Measurements from ENCODE around the gene CRK.
"Not testable (repeated sequence)": the region's sequence is repeated elsewhere in the genome, so short reads cannot be mapped to it uniquely, and the experiment has no call there.

The CRK gene

DNA sequence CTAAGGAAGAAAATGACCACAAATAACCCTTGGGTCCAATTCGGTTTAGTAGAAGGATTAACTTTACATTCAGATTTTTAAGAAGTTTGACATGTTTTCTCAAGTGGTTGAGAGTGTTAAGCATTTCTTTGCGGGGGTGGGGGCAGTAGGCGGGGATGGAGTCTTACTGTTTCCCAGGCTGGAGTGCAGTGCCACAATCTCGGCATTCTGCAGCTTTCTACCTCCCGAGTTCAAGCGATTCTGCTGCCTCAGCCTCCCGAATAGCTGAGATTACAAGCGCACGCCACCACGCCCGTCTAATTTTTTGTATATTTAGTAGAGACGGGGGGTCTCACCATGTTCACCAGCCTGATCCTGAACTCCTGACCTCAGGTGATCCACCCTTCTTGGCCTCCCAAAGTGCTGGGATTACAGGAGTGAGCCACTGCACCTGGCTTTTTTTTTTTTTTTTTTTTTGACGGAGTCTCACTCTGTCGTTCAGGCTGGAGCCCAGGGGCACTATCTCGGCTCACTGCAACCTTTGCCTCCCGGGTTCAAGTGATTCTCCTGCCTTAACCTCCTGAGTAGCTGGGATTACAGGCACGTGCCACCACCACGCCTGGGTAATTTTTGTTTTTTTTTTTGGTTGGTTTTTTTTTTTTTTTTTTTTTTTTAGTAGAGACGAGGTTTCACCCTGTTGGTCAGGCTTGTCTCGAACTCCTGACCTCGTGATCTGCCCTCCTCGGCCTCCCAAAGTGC lies 68.4 kb downstream of the CRK start:
- not testable (repeated sequence) for DNase-seq (ENCODE audit: low read depth in 2 of 2)

DNA sequence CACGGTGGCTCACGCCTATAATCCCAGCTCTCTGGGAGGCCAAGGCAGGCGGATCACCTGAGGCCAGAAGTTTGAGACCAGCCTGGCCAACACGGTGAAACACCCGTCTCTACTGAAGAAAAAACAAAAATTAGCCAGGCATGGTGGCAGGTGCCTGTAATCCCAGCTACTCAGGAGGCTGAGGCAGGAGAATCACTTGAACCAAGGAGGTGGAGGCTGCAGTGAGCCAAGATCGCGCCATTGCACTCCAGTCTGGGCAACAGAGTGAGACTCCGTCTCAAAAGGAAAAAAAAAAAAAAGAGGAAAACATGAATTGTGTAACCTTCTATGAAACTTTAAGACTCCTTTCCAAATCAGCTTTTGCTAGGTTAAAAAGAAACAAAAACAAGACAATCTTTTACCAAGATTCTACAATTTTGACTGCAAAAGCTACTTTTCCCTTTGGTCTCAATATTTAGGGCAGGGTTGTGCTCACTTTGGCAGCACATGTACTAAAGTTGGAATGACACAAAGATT lies 69.3 kb downstream of the CRK start:
- not testable (repeated sequence) for DNase-seq (ENCODE audit: low read depth in 2 of 2)

DNA sequence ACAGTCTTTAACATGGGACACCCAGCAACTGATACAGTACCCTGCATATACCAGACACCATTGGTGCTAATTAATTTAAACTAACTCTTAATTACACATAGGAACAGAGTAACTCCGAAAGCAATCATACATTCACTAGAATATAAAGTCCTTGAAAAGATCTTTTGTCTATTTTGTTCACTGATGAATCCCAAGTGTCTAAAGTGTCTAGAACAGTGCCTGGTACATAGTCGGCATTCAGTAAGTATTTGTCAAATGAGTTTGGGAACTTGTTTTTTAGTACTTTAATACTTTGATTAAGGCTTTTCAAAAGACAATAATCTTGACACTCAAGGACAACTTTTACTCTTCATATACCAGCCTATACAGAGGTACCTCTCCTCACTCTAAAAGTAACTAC lies 69.8 kb downstream of the CRK start:
- no peak for DNase-seq (ENCODE audit: low read depth in 2 of 2)

DNA sequence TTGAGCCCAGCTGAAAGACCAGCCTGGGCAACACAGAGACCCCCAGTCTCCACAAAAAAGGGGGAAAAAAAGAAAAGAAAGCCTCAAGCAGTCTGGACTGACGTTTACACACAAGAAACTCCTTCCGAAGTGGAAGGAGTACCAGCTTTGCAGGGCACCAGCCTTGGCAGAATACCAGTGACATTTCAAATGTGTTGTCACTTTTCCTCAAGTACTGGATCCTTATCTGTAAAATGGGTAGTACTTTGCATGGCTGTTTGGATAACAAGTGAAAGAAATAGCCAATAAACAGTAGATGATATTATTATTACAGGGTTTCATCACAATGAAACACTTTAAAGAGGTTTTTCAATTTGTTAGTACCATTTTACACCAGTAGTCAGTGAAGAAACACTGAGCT lies 70.2 kb downstream of the CRK start:
- DNase-seq (ENCODE audit: low read depth in 2 of 2) = no peak

DNA sequence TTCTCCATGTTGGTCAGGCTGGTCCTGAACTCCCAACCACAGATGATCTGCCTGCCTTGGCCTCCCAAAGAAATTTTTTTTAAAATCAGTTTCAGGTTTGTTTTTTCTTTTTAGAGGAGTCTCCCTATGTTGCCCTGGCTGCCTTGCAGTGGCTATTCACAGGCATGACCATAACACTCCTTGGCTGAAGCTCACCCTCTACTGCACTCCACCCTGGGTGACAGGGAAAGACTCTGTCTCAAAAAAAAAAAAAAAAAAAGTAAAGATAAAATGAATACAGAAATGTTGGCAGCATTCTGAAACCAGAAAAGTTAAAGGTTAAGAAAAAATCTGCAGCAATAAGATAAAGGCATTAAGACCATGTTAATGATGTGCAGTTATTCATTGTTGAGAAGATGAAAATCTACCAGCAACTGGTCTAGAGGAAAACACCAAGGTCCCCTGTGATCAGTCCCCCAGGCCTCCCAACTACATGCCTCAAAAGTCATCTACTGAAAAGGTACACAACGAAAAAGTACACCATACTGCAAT lies 71.1 kb downstream of the CRK start:
- DNase-seq (ENCODE audit: low read depth in 2 of 2) = no peak

DNA sequence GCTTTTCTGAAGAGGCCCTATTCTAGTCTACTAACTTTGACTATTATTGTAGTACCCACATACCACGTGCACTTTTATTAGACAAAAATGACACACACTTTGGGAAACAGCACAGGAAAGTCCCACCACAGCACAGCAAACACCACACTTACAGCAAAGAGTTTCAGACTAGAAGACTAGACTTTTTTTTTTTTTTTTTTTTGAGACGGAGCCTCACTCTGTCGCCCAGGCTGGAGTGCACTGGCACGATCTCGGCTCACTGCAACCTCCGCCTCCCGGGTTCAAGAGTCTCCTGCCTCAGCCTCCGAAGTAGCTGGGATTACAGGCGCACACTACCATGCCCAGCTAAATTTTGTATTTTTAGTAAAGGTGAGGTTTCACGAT lies 76.1 kb downstream of the CRK start:
- no peak for DNase-seq (ENCODE audit: low read depth in 2 of 2)

DNA sequence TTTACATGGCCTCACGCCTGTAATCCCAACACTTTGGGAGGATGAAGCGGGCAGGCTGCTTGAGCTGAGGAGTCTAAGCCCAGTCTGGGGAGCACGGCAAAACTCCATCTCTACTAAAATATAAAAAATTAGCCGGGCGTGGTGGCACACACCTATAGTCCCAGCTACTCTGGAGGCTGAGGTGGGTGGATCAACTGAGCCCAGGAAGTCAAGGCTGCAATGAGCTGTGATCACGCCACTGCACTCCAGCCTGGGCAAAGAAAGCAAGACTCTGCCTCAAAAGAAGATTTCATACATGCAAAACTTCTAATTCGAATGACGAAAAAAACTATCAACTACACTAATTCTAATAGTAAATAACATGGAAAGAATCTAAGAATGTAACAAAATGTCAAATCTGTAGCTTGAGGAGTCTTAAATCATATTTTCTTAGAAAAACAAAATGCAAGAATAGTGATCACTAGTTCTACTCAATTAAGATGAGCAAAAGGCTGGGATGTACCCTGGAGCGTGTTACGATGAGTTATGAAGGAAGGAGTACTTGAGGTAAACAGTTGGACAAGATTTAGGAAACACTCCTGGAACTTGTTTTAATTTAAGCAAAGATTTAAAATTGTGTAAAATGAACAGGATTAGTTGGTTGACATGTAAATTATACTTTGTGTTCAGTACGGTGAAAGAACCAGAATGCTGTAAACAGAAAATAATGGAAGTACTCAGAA lies 76.7 kb downstream of the CRK start:
- DNase-seq (ENCODE audit: low read depth in 2 of 2) = no peak

DNA sequence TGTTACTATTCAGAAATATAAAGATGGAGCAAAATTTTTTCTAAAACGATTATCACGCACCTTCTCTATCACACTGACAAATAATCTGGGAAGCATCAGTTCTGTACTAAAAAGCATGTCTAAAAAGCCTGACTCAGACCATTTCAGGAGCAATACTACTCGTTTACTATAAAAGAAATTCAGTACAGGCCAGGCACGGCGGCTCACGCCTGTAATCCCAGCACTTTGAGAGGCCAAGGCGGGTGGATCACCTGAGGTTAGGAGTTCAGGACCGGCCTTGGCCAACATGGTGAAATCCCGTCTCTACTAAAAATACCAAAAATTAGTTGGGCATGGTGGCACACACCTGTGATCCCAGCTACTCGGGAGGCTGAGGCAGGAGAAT lies 77.6 kb downstream of the CRK start:
- DNase-seq (ENCODE audit: low read depth in 2 of 2) = not testable (repeated sequence)

DNA sequence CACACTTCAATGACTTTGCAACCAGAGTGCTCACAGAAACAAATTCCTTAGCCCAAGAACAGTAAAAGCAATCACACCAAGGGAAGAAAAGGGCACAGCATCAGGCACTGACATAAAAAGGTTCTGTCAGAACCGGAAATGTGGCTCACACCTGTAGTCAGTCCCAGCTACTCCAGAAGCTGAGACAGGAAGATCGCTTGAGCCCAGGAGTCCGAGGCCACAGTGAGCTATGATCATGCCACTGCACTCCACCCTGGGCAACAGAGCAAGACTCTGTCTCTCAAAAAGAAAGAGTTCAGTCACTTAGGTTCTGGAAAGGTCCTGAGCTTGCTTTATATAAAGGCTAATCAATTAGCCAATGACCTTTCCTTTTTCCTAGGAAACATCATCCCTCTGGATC lies 78.7 kb downstream of the CRK start:
- DNase-seq (ENCODE audit: low read depth in 2 of 2) = no peak

DNA sequence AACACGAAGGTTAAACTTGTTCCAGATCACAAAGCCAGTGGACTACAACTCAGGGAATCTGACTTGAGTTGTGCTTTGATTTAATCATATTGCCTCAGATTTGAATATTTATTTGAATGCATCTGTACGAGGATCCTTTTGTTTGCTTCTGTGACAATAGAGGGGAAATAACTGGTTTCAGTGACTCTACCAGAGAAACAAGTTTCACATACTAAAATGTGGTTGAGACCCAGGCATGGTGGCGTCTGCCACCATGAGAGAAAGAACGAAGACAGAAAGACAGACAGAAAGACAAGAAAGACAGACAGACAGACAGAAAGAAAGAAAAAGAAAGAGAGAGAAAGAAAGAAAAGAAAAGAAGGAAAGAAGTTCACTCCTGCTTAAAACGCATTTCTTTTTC lies 80.0 kb downstream of the CRK start:
- DNase-seq (ENCODE audit: low read depth in 2 of 2) = no peak

DNA sequence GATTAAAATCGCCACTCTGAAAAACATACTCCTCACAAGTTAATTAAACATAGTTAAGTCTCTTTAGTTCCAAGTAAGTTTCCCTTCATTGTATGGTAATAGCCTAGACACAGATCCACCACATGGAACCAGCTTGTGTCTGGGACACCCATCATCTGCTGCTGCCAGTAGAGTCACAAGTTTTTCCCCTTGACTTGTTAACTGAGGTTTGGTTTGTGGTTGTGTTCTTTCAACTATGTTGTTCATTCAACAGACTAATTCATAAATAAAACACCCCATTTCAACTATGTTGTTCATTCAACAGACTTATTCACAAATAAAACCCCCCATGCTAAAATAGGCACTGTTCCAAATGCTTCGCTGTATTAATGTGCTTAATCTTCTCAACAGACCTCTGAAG lies 80.4 kb downstream of the CRK start:
- DNase-seq (ENCODE audit: low read depth in 2 of 2) = no peak

DNA sequence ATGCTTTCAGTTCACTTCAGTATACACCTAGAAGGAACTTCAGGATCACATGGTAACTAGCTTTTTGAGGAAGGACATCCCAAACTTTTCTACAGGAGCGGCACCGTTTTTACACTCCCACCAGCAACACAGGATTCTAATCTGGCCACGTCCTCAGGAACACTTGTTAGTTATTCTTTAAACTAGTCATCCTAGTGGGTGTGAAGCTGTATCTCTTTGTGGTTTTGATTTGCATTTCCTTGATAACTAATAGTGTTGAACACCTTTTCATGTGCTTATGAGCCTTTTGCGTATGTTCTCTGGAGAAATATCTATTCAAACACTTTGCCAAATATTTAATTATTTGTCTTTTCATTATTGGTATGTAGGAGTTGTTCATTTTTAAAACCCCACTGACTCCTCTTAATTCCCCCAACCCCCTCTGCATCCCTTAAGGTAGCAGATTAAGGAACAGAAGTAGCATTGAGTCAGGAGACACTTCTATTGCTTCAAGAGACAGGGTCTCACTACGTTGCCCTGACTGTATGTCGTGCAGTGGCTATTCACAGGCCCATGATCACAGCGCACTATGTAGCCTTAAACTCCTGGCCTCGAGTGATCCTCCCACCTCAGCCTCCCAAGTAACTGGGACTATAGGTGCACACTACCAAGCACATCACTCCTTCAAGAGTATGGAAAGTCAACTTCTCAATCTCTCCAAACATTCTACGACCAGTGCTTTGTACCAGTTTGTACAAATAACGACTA lies 81.4 kb downstream of the CRK start:
- no peak for DNase-seq (ENCODE audit: low read depth in 2 of 2)

DNA sequence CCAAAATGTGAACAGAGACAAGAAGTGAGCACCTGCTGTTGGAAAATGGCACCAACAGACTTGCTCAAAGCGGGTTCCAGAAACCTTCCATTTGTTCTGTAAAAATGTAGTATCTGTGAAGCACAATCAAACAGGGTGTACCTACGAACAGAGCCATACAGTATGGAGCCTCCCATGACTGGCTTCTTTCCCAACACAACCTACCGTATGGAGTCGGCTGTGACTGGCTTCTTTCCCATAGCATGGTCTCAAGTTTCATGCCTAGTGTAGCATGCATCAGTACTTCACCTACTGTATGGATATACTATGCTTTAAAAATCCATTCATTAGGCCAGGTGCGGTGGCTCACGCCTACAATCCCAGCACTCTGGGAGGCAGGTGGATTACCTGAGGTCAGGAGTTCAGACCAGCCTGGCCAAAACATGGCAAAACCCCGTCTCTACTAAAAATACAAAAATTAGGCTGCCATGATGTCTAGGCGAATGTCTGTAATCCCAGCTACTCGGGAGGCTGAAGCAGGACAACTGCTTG lies 82.3 kb downstream of the CRK start:
- no peak for DNase-seq (ENCODE audit: low read depth in 2 of 2)

DNA sequence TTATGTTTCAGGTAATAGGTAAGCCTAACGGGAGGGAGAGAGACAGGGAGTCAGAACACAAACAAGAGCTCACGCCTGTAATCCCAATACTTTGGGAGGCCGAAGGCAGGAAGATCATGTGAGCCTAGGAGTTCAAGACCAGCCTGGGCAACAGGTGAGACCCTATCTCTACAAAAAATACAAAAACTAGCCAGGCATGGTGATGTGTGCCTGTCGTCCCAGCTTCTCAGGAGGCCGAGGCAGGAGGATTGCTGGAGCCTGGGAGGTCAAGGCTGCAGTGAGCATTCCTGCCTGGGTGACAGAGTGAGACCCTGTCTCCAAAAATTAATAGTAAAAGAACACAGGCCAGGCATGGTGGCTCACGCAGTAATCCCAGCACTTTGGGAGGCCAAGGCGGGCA lies 83.4 kb downstream of the CRK start:
- no peak for DNase-seq (ENCODE audit: low read depth in 2 of 2)

DNA sequence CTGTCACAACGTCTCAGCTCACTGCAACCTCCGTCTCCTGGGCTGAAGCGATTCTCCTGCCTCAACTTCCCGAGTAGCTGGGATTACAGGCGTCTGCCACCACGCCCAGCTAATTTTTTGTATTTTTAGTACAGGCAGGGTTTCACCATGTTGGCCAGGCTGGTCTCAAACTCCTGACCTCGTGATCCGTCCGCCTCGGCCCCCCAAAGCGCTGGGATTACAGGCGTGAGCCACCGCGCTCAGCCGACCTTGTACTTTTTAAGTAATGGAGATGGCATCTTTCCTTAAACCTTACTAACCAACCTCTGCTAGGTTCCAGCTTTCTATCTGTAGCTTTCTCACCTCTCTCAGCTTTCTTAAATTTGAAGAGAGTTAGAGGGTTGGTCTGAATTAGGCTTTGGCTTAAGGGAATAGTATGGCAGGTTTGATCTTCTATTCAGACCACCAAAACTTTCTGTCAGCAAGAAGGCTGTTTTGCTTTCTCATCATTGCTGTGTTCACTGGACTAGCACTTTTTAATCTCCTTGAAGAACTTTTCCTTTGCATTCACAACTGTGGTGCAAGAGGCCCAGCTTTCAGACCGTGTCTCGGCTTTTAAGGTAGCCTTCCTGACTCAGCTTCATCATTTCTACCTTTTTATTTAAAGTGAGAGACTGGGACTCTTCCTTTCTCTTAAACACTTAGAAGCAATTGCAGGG lies 84.0 kb downstream of the CRK start:
- DNase-seq (ENCODE audit: low read depth in 2 of 2) = no peak

Measured in stimulated activated CD4-positive, alpha-beta T cell treated with anti-CD3 and anti-CD28 coated beads, Interleukin-15, amount 100 ng/mL, for 48 hours (primary cell).